HG02852 (cell line): ENCODE measurements around the gene SEL1L2.

Source experiments
- ATAC-seq: cut with Tn5 transposase; IDR thresholded peaks from one replicate; pipeline ENCODE4 v1.9.1; 2021; ENCODE audit warnings: mild to moderate bottlenecking, moderate library complexity; ENCODE audit not compliant: unreplicated experiment

Gene SEL1L2

DNA sequence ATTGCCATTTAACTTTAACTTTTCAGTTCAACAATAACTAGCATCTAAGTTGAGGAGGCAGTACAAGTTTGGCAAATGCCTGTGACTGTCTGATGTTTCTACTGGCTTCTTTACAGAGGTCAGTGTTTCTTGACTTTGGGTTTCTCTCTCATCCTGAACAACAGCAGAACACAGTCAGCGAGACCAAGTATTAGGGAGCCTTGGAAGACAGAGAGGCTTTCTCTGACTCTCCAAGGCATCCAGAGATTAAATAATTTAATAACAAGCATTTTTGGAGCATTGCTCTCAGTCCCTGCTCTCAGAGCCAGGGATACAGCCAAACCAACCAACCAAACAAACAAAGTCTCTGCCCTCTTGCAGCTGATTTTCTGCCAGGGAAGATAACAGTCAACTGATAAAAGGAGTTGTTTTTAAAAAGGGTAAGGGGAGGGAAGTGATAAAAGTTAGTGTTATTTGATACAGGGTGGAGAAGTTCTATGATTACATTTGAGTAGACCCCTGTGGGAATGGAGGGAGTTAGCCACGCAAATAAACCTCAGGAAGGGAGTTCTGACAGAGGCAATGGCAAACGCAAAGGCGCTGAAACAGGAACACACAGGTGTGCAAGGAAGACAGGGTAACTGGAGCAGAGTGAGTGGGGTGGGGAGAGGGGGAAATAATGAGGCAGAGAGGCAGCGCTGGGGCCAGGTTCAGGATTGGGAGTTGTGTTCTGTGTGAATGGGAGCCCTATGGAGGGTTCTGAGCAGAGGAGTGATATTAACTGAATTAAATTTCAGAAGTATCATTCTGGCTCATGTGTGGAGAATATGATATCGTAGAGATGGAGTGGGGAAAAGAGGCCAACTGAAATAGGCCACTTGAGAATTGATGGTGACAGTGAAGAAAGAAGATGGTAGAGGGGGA is 55.2 kb downstream of the SEL1L2 start:
- no peak for ATAC-seq

GRCh38 chr20:13930281-13930680 is 60.1 kb downstream of the SEL1L2 start:
- ATAC-seq: no peak

- ATAC-seq: no peak
Observed at GRCh38 chr20:13929836-13930235, 60.6 kb downstream of the SEL1L2 start.

GRCh38 chr20:13928901-13929300 is 61.5 kb downstream of the SEL1L2 start:
- ATAC-seq: no peak

DNA sequence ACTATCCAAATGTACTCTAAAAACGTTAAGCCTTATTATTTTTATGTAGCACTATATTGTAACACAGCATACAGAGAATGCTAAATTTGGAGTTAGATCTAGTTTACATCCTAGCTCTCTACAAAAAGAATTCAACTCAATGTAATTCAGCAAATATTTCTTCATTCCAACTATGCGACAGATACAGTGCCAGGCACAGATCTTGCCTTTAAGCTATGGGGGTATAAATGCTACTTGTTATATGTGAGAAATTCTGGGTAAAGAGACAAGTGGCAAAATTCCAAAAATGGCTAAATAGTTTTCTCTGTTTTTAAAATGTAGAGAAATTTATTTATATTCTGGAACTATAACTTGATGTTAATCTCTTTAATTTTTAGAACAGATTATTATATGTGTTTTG is 63.2 kb downstream of the SEL1L2 start:
- ATAC-seq: no peak

DNA sequence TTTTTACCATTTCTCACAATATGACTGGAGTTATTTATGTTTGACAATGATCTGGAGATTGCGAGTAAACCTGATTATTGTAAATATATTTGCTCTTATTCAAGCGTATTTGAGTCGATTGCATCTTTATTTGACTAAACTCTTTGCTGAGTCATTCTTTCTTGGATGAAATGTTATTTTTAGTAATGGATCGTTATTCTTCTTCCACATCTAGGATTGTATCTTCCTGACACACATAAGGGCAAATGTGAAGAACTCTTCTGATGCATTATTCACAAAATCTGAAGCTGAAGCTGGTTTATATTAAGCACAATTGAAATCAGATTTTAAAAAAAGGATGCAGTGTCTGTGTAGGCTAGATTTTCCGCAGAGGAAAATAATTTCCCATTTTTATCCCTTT is 68.2 kb downstream of the SEL1L2 start:
- ATAC-seq: no peak

DNA sequence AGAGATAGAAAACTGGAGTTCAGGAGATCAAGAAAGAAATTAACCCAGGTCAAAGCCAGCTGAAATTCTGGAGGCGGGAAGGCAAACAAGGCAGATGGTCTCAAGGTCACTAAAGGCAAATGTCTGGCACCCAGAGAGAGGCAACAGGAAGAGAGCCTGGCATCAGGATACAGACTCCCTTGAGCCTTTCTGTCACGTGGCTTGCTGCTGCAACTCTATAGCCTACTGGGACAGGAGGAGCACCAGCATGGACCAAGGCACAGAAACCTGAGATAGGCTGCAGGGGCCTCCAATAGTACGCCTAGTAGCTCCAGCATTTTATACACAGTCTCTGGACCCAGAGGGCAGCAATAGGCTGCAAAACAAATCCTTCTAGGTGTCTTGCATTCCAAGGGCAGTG is 75.1 kb downstream of the SEL1L2 start:
- no peak for ATAC-seq

DNA sequence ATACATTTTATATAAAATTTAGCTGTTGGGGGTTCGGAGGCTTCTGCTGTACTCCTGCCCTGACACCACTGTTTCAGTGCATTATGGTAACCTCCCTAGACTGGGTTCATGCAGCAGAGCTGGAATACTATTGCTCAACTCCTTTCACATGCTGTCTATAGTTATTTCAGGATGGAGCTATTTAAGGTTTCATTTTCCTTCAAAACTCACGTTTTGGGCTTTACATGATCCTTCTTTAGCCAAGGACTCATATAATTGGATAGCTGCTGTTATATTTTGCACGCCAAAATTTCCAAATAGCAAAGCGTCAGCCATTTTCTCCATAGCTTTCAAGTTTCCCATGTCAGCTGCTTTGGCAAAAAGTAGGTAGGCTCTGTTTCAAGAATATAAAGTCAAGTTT is 76.8 kb downstream of the SEL1L2 start:
- no peak for ATAC-seq

- ATAC-seq: no peak
Observed at GRCh38 chr20:13913131-13913530, 77.3 kb downstream of the SEL1L2 start.

GRCh38 chr20:13910492-13910891 is 79.9 kb downstream of the SEL1L2 start:
- no peak for ATAC-seq

GRCh38 chr20:13909067-13909466 is 81.3 kb downstream of the SEL1L2 start:
- ATAC-seq: no peak

- no peak for ATAC-seq
Observed at GRCh38 chr20:13904766-13905165, 85.6 kb downstream of the SEL1L2 start.

- no peak for ATAC-seq
Observed at GRCh38 chr20:13900496-13900895, 89.9 kb downstream of the SEL1L2 start.

GRCh38 chr20:13898012-13898612 is 92.3 kb downstream of the SEL1L2 start:
- no peak for ATAC-seq

- no peak for ATAC-seq
Observed at GRCh38 chr20:13891575-13891974, 98.8 kb downstream of the SEL1L2 start.

DNA sequence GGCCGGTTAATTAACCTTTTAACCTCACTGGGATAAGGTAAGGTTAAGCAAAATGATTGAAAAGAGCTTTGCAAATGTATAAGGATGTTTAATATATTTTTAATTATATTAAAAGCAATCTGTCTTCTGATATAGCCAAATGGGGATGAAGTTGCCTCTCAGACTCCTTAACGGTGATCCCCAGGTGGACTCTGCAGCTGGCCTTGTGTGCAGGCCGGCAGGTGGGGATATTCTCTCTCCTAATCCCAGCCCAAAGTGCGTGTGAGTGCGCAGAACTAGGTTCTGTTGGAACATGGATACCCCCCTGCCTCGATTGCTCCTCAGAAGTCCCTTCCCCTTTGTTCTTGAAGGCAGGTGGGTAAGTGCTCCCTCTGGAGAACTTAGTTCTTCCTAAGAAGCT is 105.6 kb downstream of the SEL1L2 start:
- ATAC-seq: no peak

- no peak for ATAC-seq
Observed at GRCh38 chr20:13883425-13883824, 107.0 kb downstream of the SEL1L2 start.

- no peak for ATAC-seq
Observed at GRCh38 chr20:13878566-13878965, 111.8 kb downstream of the SEL1L2 start.

DNA sequence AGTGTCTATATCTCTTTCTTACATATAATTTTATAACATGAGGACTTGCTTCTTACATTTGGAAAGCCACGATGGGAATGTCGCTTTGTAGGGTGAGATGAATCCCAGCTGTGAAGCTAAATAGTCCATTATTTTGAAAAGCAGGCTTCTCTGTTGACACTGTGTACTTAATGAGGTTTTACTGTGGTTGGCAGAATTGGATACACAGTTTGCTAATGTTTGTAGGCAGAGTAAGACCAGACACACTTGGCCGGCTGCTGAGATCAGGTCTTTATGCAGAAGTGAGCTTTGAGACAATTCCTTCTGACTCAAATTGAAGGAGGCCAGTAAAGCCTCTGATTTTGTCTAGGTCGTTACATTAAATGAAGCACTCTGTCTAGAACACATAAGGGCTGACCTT is 112.6 kb downstream of the SEL1L2 start:
- no peak for ATAC-seq

DNA sequence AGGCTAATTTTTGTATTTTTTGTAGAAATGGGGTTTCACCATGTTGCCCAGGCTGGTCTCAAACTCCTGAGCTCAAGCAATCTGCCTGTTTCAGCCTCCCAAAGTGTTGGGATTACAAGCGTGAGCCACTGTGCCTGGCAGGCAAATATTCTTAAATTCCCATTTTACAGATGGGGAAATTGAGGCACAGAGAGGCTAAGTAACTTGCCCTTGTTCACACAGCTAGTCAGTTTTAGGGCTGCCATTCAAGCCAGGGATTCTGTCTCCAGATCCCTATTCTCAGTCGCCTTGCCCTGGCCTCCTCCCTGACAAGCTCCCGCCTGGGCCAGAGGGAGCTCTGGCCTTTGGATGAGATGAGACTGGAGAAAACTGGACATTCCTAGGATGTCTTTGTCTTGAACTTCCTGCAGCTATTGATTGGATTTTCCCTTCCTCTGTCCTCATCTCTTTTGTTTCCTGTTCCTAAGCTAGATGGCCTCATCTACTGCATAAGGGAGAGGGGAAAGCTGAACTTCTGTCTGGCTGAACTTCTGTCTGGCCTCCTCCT is 115.1 kb downstream of the SEL1L2 start:
- ATAC-seq: no peak

DNA sequence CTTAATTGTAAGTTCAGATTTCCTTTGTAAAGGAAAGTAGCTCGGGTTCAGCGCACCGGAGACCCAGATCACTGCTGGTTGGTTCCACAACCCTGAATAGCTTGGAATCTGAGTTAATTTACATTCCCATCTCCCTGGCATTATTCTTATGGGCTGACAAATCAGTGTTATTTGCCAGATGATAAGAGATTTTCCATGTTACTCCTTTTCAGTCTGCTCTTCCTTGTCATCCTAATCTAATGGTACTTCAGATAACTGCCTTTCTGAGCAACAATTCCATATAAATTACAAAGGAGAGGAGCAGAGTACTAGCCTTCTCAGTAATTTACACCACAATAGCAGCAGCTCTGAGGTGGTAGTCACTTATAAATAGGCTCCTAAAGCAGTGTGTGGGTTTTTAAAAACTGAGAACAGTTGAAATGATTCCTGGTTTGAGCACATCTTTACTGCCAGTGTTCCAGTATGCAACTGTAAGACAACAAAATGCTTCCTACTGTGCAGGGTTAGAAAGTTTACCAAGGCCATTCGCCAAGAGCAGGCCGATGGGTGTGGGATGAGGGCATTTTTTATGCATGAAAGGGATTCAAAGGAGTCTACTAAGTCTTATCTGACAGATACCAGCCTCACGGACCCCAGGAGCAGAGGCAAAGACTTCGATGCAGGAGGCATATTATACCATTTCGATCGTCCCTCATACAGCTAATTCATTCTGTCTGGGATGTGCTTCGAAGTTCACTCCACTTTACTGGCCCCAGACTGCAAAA is 115.8 kb downstream of the SEL1L2 start:
- no peak for ATAC-seq
